Transverse colon (tissue), 4 donors: Measurements from ENCODE around the gene PRR7.

Experiments used
- POLR2AphosphoS5 ChIP-seq, 3 donors: sonication (generic); formaldehyde crosslinking; IDR thresholded peaks; one replicate each; pipeline ENCODE4 v1.6.1; 2016; ENCODE audit warnings: antibody characterized with exemption in 3 of 3
- TF ChIP-seq, protein P1 (sequence below), 5 experiments: fragments of 200-600 bp in 3 of 5; fragments of 450-650 bp in 2 of 5; sonication (generic) in 3 of 5; IDR thresholded peaks; 1 replicate in 2 of 5; 2 replicates in 3 of 5; pipeline ENCODE4 v1.5.1; 2016 to 2017; ENCODE audit warnings: antibody characterized with exemption in 5 of 5, inconsistent platforms in 3 of 5, mild to moderate bottlenecking in 2 of 5, moderate library complexity in 1 of 5

- TF ChIP-seq, protein P1, sequence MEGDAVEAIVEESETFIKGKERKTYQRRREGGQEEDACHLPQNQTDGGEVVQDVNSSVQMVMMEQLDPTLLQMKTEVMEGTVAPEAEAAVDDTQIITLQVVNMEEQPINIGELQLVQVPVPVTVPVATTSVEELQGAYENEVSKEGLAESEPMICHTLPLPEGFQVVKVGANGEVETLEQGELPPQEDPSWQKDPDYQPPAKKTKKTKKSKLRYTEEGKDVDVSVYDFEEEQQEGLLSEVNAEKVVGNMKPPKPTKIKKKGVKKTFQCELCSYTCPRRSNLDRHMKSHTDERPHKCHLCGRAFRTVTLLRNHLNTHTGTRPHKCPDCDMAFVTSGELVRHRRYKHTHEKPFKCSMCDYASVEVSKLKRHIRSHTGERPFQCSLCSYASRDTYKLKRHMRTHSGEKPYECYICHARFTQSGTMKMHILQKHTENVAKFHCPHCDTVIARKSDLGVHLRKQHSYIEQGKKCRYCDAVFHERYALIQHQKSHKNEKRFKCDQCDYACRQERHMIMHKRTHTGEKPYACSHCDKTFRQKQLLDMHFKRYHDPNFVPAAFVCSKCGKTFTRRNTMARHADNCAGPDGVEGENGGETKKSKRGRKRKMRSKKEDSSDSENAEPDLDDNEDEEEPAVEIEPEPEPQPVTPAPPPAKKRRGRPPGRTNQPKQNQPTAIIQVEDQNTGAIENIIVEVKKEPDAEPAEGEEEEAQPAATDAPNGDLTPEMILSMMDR (IDR thresholded peaks at IDR 0.05): no peak
- no peak for TF ChIP-seq POLR2AphosphoS5 (IDR thresholded peaks at IDR 0.05)
Observed at GRCh38 chr5:177427211-177427822, 19.3 kb upstream of the PRR7 start.
